MCF 10A (cell line): ENCODE data around the gene F8. TPM values are rescaled to one million over a fixed set of nuclear protein-coding genes. Genes with fewer than 3 reads are reported as not detected.

Experiments
- BruUV-seq: library from RNA; stranded (reverse); fragments of 400-500 nt; replicated peaks from 2 replicates; lab custom pipeline; 2021; lab: Mats Ljungman, UMichigan
- CTCF ChIA-PET: fragments of 300-600 bp; sonication (Branson Sonifier 250); formaldehyde crosslinking; extraction: SDS; loops from one replicate; lab custom pipeline; 2021; ENCODE audit warnings: antibody characterized with exemption, inconsistent platforms; lab: Yijun Ruan, JAX
- POLR2A ChIA-PET: fragments of 300-600, 350-650 bp; sonication (Branson Sonifier 250); formaldehyde crosslinking; extraction: SDS; loops from one replicate; lab custom pipeline; 2020; ENCODE audit warnings: antibody characterized with exemption, inconsistent platforms; lab: Yijun Ruan, JAX
- DNase-seq: peaks from one replicate; pipeline ENCODE4 v3.0.0-alpha.2; 2018; ENCODE audit not compliant: unreplicated experiment
- H3K27ac Mint-ChIP-seq: one replicate; pipeline ENCODE4 v1.8.0; 2022; ENCODE audit warnings: mild to moderate bottlenecking, low read depth, mixed read lengths; ENCODE audit not compliant: unreplicated experiment
- H3K27me3 Mint-ChIP-seq: one replicate; pipeline ENCODE4 v1.8.0; 2022; ENCODE audit warnings: mixed read lengths; ENCODE audit not compliant: insufficient read depth, unreplicated experiment
- H3K36me3 Mint-ChIP-seq: one replicate; pipeline ENCODE4 v1.8.0; 2022; ENCODE audit warnings: mild to moderate bottlenecking, moderate library complexity, mixed read lengths; ENCODE audit not compliant: insufficient read depth, unreplicated experiment
- H3K4me1 Mint-ChIP-seq: one replicate; pipeline ENCODE4 v1.8.0; 2022; ENCODE audit warnings: mixed read lengths; ENCODE audit not compliant: insufficient read depth, unreplicated experiment
- H3K4me3 Mint-ChIP-seq: one replicate; pipeline ENCODE4 v1.8.0; 2022; ENCODE audit warnings: mild to moderate bottlenecking, moderate library complexity, mixed read lengths; ENCODE audit not compliant: unreplicated experiment
- H3K9me3 Mint-ChIP-seq: one replicate; pipeline ENCODE4 v1.8.0; 2022; ENCODE audit warnings: mixed read lengths; ENCODE audit not compliant: unreplicated experiment
- intact Hi-C: fragments of 100-400 bp; cut with micrococcal nuclease; formaldehyde crosslinking; loops from 2 replicates; pipeline ENCODE4 v1.14.1; 2022
- total RNA-seq: library from RNA; stranded (reverse); gene quantifications from 2 replicates; pipeline ENCODE4 v1.2.3, GENCODE V29; 2022
- TF ChIP-seq, protein P1 (sequence below): fragments of 200-600 bp; IDR thresholded peaks from one replicate; pipeline ENCODE4 v1.8.0; 2022; ENCODE audit warnings: antibody characterized with exemption, mild to moderate bottlenecking; ENCODE audit not compliant: unreplicated experiment

Gene F8
- total RNA-seq, 1 experiment from 2014 or later: 5.3 TPM

GRCh38 chrX:154800478-154801210 lies 221.9 kb downstream of the F8 start:
- Mint-ChIP-seq H3K4me1 (peaks cover 36% of the 10 kb centered on the region), H3K27me3 (no peaks in the 10 kb centered on the region), H3K4me3 (no peak overlapping the region), H3K9me3 (no peaks in the 10 kb centered on the region), H3K36me3 (no peaks in the 10 kb centered on the region), H3K27ac (no peak overlapping the region)
- CTCF ChIA-PET: no interaction called here
- no peak for DNase-seq
- intact Hi-C loops: no loop called here
- no TSS peak for BruUV-seq
- TF ChIP-seq, protein P1, sequence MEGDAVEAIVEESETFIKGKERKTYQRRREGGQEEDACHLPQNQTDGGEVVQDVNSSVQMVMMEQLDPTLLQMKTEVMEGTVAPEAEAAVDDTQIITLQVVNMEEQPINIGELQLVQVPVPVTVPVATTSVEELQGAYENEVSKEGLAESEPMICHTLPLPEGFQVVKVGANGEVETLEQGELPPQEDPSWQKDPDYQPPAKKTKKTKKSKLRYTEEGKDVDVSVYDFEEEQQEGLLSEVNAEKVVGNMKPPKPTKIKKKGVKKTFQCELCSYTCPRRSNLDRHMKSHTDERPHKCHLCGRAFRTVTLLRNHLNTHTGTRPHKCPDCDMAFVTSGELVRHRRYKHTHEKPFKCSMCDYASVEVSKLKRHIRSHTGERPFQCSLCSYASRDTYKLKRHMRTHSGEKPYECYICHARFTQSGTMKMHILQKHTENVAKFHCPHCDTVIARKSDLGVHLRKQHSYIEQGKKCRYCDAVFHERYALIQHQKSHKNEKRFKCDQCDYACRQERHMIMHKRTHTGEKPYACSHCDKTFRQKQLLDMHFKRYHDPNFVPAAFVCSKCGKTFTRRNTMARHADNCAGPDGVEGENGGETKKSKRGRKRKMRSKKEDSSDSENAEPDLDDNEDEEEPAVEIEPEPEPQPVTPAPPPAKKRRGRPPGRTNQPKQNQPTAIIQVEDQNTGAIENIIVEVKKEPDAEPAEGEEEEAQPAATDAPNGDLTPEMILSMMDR: no peak
- POLR2A ChIA-PET: interaction anchor here (0.6 to 1.8 kb wide), 3 partner anchors 11 to 41 kb away, joined by 3 to 6 read pairs (median 3); no protein-coding TSS in a partner anchor

DNA sequence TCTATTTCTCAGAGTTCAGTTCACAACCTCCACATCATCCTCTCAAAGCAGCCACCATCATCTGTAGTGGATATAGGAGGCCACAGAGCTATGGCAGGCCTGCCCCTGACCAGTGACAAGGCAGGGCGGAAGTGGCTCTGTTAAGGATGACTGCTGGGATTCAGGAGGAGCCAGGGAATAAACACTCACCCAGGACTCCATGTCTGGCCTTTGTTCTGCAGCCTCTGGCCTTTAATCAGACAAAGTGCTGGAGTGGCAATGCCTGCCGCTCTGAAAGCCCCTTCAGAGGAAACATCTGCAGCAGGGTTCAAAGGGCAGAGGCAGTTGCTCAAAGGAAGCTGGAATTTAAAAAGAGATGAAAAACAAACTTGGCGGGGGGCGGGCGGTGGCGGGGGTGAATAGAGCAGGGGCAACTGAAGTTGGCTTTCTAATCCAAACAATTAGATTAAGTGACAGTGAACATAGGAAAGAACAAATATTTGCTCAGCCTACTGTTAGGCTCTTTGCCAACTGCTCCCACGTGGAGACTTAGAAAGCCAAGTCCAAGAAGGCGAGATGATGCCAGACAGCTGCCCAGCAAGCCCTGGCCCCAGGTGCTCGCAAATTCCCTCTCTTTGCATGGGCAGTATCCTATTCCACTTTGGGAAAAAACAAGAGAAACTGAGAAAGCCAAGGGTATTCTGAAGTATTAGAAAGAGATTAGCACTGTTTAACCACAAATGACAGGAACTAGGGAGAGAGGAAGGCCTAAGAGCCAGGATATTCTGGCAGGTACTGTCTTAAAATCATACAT lies 222.8 kb downstream of the F8 start:
- peaks cover 36% of the 10 kb centered on the region for H3K4me1 Mint-ChIP-seq
- ChIA-PET POLR2A (interaction anchor here (0.6 to 1.8 kb wide), 7 partner anchors 12 to 402 kb away, joined by 3 to 6 read pairs (median 3); no protein-coding TSS in a partner anchor), CTCF (interaction anchor here (0.5 kb wide), 1 partner anchor 42 kb away, joined by 3 read pairs; no protein-coding TSS in a partner anchor)
- H3K9me3 Mint-ChIP-seq: no peaks in the 10 kb centered on the region
- H3K36me3 Mint-ChIP-seq: no peaks in the 10 kb centered on the region
- H3K27ac Mint-ChIP-seq: peak overlapping the region; percentile 72
- DNase-seq: peak; percentile 53
- H3K27me3 Mint-ChIP-seq: no peaks in the 10 kb centered on the region
- no peak overlapping the region for H3K4me3 Mint-ChIP-seq
- intact Hi-C loops: no loop called here
- TF ChIP-seq, protein P1: no peak
- no TSS peak for BruUV-seq

GRCh38 chrX:154797006-154797405 lies 225.5 kb downstream of the F8 start:
- BruUV-seq: no TSS peak

More at GRCh38 chrX:154797006-154797405, 225.5 kb downstream of the F8 start:
- DNase-seq: peak; percentile 27
- POLR2A ChIA-PET: interaction anchor here (0.7 to 1.2 kb wide), 6 partner anchors 8 to 66 kb away, joined by 3 to 4 read pairs (median 3); partner anchors contain the start of gene MPP1
- Mint-ChIP-seq H3K27me3 (no peaks in the 10 kb centered on the region), H3K4me3 (no peak overlapping the region), H3K27ac (no peak overlapping the region), H3K36me3 (no peaks in the 10 kb centered on the region), H3K9me3 (no peaks in the 10 kb centered on the region), H3K4me1 (peaks cover 30% of the 10 kb centered on the region)
- intact Hi-C loops: no loop called here
- CTCF ChIA-PET: interaction anchor here (0.8 to 1.3 kb wide), 2 partner anchors 18 to 37 kb away, joined by 3 read pairs; partner anchors contain the start of gene SMIM9
- TF ChIP-seq, protein P1: no peak
